ENCODE results near the gene OR2V2.
"Not testable (repeated sequence)": the region's sequence is repeated elsewhere in the genome, so short reads cannot be mapped to it uniquely, and the experiment has no call there.

The OR2V2 gene

GRCh38 chr5:181170237-181170825, 22.9 kb downstream of the OR2V2 start:
- DNase-seq: no peak

GRCh38 chr5:181170996-181171395, 23.6 kb downstream of the OR2V2 start:
- DNase-seq: no peak

- DNase-seq: no peak
Observed at GRCh38 chr5:181171782-181172181, 24.4 kb downstream of the OR2V2 start.

GRCh38 chr5:181173027-181173419, 25.6 kb downstream of the OR2V2 start:
- no peak for DNase-seq

GRCh38 chr5:181173420-181174342, 26.3 kb downstream of the OR2V2 start:
- DNase-seq: no peak

GRCh38 chr5:181176254-181176952, 29.0 kb downstream of the OR2V2 start:
- DNase-seq: no peak

- DNase-seq: not testable (repeated sequence)
Observed at GRCh38 chr5:181177559-181177958, 30.2 kb downstream of the OR2V2 start.

GRCh38 chr5:181181650-181182565, 34.5 kb downstream of the OR2V2 start:
- DNase-seq: no peak

GRCh38 chr5:181182651-181183050, 35.3 kb downstream of the OR2V2 start:
- DNase-seq: no peak

- no peak for DNase-seq
Observed at GRCh38 chr5:181184845-181185216, 37.4 kb downstream of the OR2V2 start.

- no peak for DNase-seq
Observed at GRCh38 chr5:181185560-181185959, 38.2 kb downstream of the OR2V2 start.

GRCh38 chr5:181186022-181186421, 38.6 kb downstream of the OR2V2 start:
- DNase-seq: no peak

GRCh38 chr5:181186986-181187499, 39.7 kb downstream of the OR2V2 start:
- no peak for DNase-seq

GRCh38 chr5:181187500-181188213, 40.3 kb downstream of the OR2V2 start:
- no peak for DNase-seq

- DNase-seq: no peak
Observed at GRCh38 chr5:181188700-181189362, 41.4 kb downstream of the OR2V2 start.

GRCh38 chr5:181189363-181189961, 42.1 kb downstream of the OR2V2 start:
- DNase-seq: no peak

- DNase-seq: no peak
Observed at GRCh38 chr5:181189962-181190710, 42.8 kb downstream of the OR2V2 start.

- no peak for DNase-seq
Observed at GRCh38 chr5:181190711-181191525, 43.5 kb downstream of the OR2V2 start.
